Esophagus muscularis mucosa (tissue), 3 donors: Measurements from ENCODE around the gene TSPAN6.

Experiments
- POLR2A ChIP-seq: fragments of 450-650 bp; IDR thresholded peaks from one replicate; pipeline ENCODE4 v1.6.1; 2017; ENCODE audit warnings: antibody characterized with exemption, moderate library complexity, mild to moderate bottlenecking, low read depth
- POLR2AphosphoS5 ChIP-seq, 2 donors: sonication (generic); formaldehyde crosslinking; IDR thresholded peaks; one replicate each; pipeline ENCODE4 v1.6.1; 2017; ENCODE audit warnings: antibody characterized with exemption in 2 of 2
- TF ChIP-seq, protein P1 (sequence below), 3 experiments: fragments of 200-600 bp in 2 of 3; fragments of 450-650 bp in 1 of 3; sonication (generic) in 2 of 3; IDR thresholded peaks; one replicate each; pipeline ENCODE4 v1.5.1; 2017 to 2019; ENCODE audit warnings: antibody characterized with exemption in 3 of 3, mild to moderate bottlenecking in 2 of 3, moderate library complexity in 1 of 3

- TF ChIP-seq, protein P1, sequence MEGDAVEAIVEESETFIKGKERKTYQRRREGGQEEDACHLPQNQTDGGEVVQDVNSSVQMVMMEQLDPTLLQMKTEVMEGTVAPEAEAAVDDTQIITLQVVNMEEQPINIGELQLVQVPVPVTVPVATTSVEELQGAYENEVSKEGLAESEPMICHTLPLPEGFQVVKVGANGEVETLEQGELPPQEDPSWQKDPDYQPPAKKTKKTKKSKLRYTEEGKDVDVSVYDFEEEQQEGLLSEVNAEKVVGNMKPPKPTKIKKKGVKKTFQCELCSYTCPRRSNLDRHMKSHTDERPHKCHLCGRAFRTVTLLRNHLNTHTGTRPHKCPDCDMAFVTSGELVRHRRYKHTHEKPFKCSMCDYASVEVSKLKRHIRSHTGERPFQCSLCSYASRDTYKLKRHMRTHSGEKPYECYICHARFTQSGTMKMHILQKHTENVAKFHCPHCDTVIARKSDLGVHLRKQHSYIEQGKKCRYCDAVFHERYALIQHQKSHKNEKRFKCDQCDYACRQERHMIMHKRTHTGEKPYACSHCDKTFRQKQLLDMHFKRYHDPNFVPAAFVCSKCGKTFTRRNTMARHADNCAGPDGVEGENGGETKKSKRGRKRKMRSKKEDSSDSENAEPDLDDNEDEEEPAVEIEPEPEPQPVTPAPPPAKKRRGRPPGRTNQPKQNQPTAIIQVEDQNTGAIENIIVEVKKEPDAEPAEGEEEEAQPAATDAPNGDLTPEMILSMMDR (IDR thresholded peaks at IDR 0.05), result no peak
- peak; percentile 5 to 6 for TF ChIP-seq POLR2AphosphoS5 (IDR thresholded peaks at IDR 0.05)
- no peak for TF ChIP-seq POLR2A
These were observed 10.5 kb upstream of the TSPAN6 start for GRCh38 chrX:100647095-100647494.
